HCT116 (cell line): ENCODE results near the gene CWC15.

ENCODE experiments used
- CTCF ChIP-seq, 3 experiments: fragments of 200-600 bp in 1 of 3; sonication (generic) in 1 of 3; IDR thresholded peaks in 2 of 3; conservative IDR thresholded peaks in 1 of 3; 2 replicates each; pipeline ENCODE4 v1.5.1; 2012 to 2017; ENCODE audit warnings: low read depth in 2 of 3, low read length in 2 of 3, antibody characterized with exemption in 1 of 3, borderline replicate concordance in 1 of 3, control low read depth in 1 of 3, mild to moderate bottlenecking in 1 of 3, mixed read lengths in 1 of 3, mixed run types in 1 of 3, moderate library complexity in 1 of 3; ENCODE audit not compliant: insufficient read depth in 1 of 3
- POLR2A ChIP-seq: IDR thresholded peaks from 2 replicates; pipeline ENCODE4 v1.7.0; 2011; ENCODE audit warnings: borderline replicate concordance; ENCODE audit not compliant: insufficient read depth, insufficient read length; ENCODE audit errors: extremely low read depth
- POLR2AphosphoS5 ChIP-seq: IDR thresholded peaks from 2 replicates; pipeline ENCODE4 v1.6.1; 2011; ENCODE audit warnings: mild to moderate bottlenecking, low read depth, low read length, moderate library complexity
- RAD21 ChIP-seq: IDR thresholded peaks from 2 replicates; pipeline ENCODE4 v1.6.1; 2012; ENCODE audit warnings: low read depth, mild to moderate bottlenecking
- SP1 ChIP-seq: IDR thresholded peaks from 2 replicates; pipeline ENCODE4 v1.6.1; 2012; ENCODE audit warnings: low read depth

- TF ChIP-seq POLR2AphosphoS5 (no peak), CTCF (IDR thresholded peaks at IDR 0.05 in 2 of 3, conservative IDR thresholded peaks at IDR 0.05 in 1 of 3; ENCODE audit: borderline replicate concordance in 1 of 3, insufficient read depth in 1 of 3, low read depth in 2 of 3, low read length in 2 of 3) (no peak), SP1 (no peak), POLR2A (no peak), RAD21 (no peak)
These were observed 46.6 kb downstream of the CWC15 start for GRCh38 chr11:94926698-94927237.
